Activated CD8-positive, alpha-beta T cell treated with anti-CD3 and anti-CD28 coated beads for 36 hours (primary cell): ENCODE data around the gene TTLL3. TPM values are rescaled to one million over a fixed set of nuclear protein-coding genes. Genes with fewer than 3 reads are reported as not detected.
"Not testable (repeated sequence)": the region's sequence is repeated elsewhere in the genome, so short reads cannot be mapped to it uniquely, and the experiment has no call there.

Experiments used
- ATAC-seq: fragments of 200-7000 bp; cut with Tn5 transposase; one replicate; pipeline ENCODE4 v1.10.0; 2021; ENCODE audit warnings: mild to moderate bottlenecking, moderate library complexity
- CTCF ChIA-PET: fragments of 350-600 bp; sonication (Branson Sonifier 250); formaldehyde crosslinking; loops from one replicate; lab custom pipeline; 2021; ENCODE audit warnings: antibody characterized with exemption; lab: Charles Lee
- POLR2A ChIA-PET: fragments of 350-600 bp; sonication (Branson Sonifier 250); formaldehyde crosslinking; loops from one replicate; lab custom pipeline; 2021; ENCODE audit warnings: antibody characterized with exemption; lab: Charles Lee
- DNase-seq: peaks from one replicate; pipeline ENCODE4 v3.0.0-alpha.2; 2020
- H3K27ac Mint-ChIP-seq: one replicate; pipeline ENCODE4 v1.8.0; 2021; ENCODE audit warnings: mild to moderate bottlenecking, mixed read lengths
- H3K27me3 Mint-ChIP-seq: one replicate; pipeline ENCODE4 v1.8.0; 2021; ENCODE audit warnings: mixed read lengths
- H3K36me3 Mint-ChIP-seq: one replicate; pipeline ENCODE4 v1.8.0; 2021; ENCODE audit warnings: low read depth, mixed read lengths
- H3K4me1 Mint-ChIP-seq: one replicate; pipeline ENCODE4 v1.8.0; 2021; ENCODE audit warnings: low read depth, mixed read lengths
- H3K4me3 Mint-ChIP-seq: one replicate; pipeline ENCODE4 v1.8.0; 2021; ENCODE audit warnings: mild to moderate bottlenecking, moderate library complexity, mixed read lengths
- H3K9me3 Mint-ChIP-seq: one replicate; pipeline ENCODE4 v1.8.0; 2021; ENCODE audit warnings: mixed read lengths
- CTCF ChIP-seq: fragments of 200-600 bp; IDR thresholded peaks from one replicate; pipeline ENCODE4 v1.8.0; 2022; ENCODE audit warnings: antibody characterized with exemption, mild to moderate bottlenecking
- intact Hi-C: fragments of 100-400 bp; cut with micrococcal nuclease; formaldehyde crosslinking; loops from one replicate; pipeline ENCODE4 v1.10.0; 2022
- total RNA-seq, 2 experiments: library from RNA; stranded (reverse); gene quantifications; one replicate each; pipeline ENCODE4 v1.2.3, GENCODE V29; 2021

Gene TTLL3
- total RNA-seq, 2 experiments from 2014 or later = 52.4 to 61.1 TPM

- H3K9me3 Mint-ChIP-seq = no peaks in the 10 kb centered on the region
- no peaks in the 10 kb centered on the region for H3K27me3 Mint-ChIP-seq
- no peak for ATAC-seq
- POLR2A ChIA-PET = no interaction called here
- TF ChIP-seq CTCF = no peak
- DNase-seq = no peak
- H3K4me3 Mint-ChIP-seq = no peak overlapping the region
- H3K4me1 Mint-ChIP-seq = no peaks in the 10 kb centered on the region
- no peak overlapping the region for H3K27ac Mint-ChIP-seq
- H3K36me3 Mint-ChIP-seq = no peaks in the 10 kb centered on the region
- CTCF ChIA-PET = no interaction called here
- intact Hi-C loops = no loop called here
Observed at GRCh38 chr3:9870978-9871377, 60.9 kb downstream of the TTLL3 start.

GRCh38 chr3:9872067-9872466 is 62.0 kb downstream of the TTLL3 start:
- H3K27me3 Mint-ChIP-seq, ATAC-seq, H3K27ac Mint-ChIP-seq, CTCF ChIA-PET, DNase-seq, H3K9me3 Mint-ChIP-seq, intact Hi-C loops, H3K4me3 Mint-ChIP-seq, H3K4me1 Mint-ChIP-seq, H3K36me3 Mint-ChIP-seq, POLR2A ChIA-PET: not testable (repeated sequence)

GRCh38 chr3:9875448-9875847 is 65.4 kb downstream of the TTLL3 start:
- ChIA-PET POLR2A (no interaction called here), CTCF (interaction anchor here (1.7 kb wide), 1 partner anchor 57 kb away, joined by 5 read pairs; no protein-coding TSS in a partner anchor)
- no peak for TF ChIP-seq CTCF
- H3K9me3 Mint-ChIP-seq = no peaks in the 10 kb centered on the region
- H3K27ac Mint-ChIP-seq = no peak overlapping the region
- ATAC-seq = no peak
- no peaks in the 10 kb centered on the region for H3K4me1 Mint-ChIP-seq
- intact Hi-C loops = no loop called here
- DNase-seq = no peak
- H3K36me3 Mint-ChIP-seq = no peaks in the 10 kb centered on the region
- H3K4me3 Mint-ChIP-seq = no peak overlapping the region
- H3K27me3 Mint-ChIP-seq = no peaks in the 10 kb centered on the region

- H3K27ac Mint-ChIP-seq, ATAC-seq, H3K4me1 Mint-ChIP-seq, H3K4me3 Mint-ChIP-seq, H3K36me3 Mint-ChIP-seq, intact Hi-C loops, DNase-seq, POLR2A ChIA-PET, H3K9me3 Mint-ChIP-seq, H3K27me3 Mint-ChIP-seq: not testable (repeated sequence)
- CTCF ChIA-PET = interaction anchor here (0.7 to 1.7 kb wide), 2 partner anchors 24 to 57 kb away, joined by 3 to 5 read pairs; no protein-coding TSS in a partner anchor
Observed at GRCh38 chr3:9876255-9876654, 66.2 kb downstream of the TTLL3 start.

- Mint-ChIP-seq H3K9me3 (no peaks in the 10 kb centered on the region), H3K4me3 (no peak overlapping the region), H3K36me3 (no peaks in the 10 kb centered on the region), H3K27me3 (no peaks in the 10 kb centered on the region), H3K27ac (no peak overlapping the region), H3K4me1 (no peaks in the 10 kb centered on the region)
- ChIA-PET POLR2A (interaction anchor here (1.0 kb wide), 1 partner anchor 60 kb away, joined by 3 read pairs; no protein-coding TSS in a partner anchor), CTCF (interaction anchor here (0.7 to 1.7 kb wide), 2 partner anchors 25 to 56 kb away, joined by 3 to 5 read pairs; no protein-coding TSS in a partner anchor)
- intact Hi-C loops = no loop called here
- TF ChIP-seq CTCF = no peak
- ATAC-seq (peak; percentile 55), DNase-seq (peak; percentile 19)
Observed at GRCh38 chr3:9876991-9877390, 66.9 kb downstream of the TTLL3 start.

- H3K4me3 Mint-ChIP-seq = no peak overlapping the region
- no peak for DNase-seq
- intact Hi-C loops = no loop called here
- H3K27ac Mint-ChIP-seq = no peak overlapping the region
- ChIA-PET CTCF (interaction anchor here (1.2 kb wide), 1 partner anchor 54 kb away, joined by 3 read pairs; no protein-coding TSS in a partner anchor), POLR2A (interaction anchor here (0.6 to 1.5 kb wide), 2 partner anchors 10 to 13 kb away, joined by 3 to 4 read pairs; no protein-coding TSS in a partner anchor)
- TF ChIP-seq CTCF = no peak
- H3K4me1 Mint-ChIP-seq = no peaks in the 10 kb centered on the region
- H3K36me3 Mint-ChIP-seq = no peaks in the 10 kb centered on the region
- H3K27me3 Mint-ChIP-seq = no peaks in the 10 kb centered on the region
- no peak for ATAC-seq
- no peaks in the 10 kb centered on the region for H3K9me3 Mint-ChIP-seq
Observed at GRCh38 chr3:9878700-9879099, 68.6 kb downstream of the TTLL3 start.
